NCI-H1092 (cell line): ENCODE results near the gene RHEBL1.

Experiments
- DNase-seq: peaks from one replicate; lab custom pipeline; 2025; lab: John Stamatoyannopoulos, UW

Gene RHEBL1

DNA sequence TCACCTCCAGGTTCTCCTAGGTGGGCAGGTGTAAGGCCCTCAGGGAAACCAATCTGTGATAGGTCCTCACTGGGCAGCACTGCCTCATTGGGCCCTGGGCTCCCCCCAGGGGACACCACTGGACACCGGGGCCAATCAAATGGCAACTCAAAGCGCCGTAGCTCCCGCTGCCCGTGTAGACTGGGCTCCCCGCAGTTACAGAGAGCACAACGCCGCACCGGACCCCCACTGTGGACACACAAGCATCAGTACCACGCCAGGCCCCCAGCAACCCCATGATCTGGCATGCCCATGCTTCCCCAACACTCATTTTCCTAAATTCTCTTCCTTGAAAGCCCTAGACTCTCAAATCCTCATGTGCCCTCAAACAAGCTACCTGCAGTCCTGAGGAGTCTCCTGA, 15.3 kb downstream of the RHEBL1 start:
- no peak for DNase-seq

GRCh38 chr12:49054096-49054495, 15.7 kb downstream of the RHEBL1 start:
- no peak for DNase-seq

DNA sequence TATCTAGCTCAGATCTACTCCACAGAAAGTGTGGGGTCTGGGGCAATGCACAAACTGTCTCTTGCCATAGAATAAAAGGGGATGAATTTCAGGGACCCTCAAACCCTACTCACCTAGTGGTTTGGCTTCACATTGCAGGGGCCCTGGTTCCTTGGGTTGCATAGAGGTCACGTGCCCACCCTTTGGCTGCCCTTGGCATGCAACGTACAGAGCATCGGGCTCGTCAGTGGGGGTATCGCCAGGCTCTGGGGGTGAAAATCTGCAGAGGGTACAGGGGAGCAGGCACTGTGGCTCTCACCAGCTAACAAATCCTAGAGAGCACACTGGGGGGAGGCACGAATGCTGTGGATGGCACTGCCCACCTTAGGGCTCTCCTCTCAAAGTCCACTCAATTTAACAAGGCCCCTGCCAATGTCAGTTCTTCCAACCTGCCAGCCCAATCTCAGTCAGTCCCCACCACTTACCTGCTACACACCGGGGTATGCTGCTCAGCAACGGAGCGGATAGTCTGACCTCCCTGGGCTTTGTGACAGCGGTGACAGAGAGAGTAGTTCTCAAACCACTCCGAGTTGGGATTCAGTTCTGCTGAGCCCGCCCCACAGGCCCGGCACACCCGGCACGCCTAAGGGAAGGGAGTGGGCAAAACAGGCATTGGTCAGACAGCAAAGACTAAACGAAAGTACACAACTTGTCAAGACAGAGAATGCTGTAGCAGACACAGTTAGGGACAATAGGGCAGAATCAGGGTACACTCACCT, 17.1 kb downstream of the RHEBL1 start:
- no peak for DNase-seq

DNA sequence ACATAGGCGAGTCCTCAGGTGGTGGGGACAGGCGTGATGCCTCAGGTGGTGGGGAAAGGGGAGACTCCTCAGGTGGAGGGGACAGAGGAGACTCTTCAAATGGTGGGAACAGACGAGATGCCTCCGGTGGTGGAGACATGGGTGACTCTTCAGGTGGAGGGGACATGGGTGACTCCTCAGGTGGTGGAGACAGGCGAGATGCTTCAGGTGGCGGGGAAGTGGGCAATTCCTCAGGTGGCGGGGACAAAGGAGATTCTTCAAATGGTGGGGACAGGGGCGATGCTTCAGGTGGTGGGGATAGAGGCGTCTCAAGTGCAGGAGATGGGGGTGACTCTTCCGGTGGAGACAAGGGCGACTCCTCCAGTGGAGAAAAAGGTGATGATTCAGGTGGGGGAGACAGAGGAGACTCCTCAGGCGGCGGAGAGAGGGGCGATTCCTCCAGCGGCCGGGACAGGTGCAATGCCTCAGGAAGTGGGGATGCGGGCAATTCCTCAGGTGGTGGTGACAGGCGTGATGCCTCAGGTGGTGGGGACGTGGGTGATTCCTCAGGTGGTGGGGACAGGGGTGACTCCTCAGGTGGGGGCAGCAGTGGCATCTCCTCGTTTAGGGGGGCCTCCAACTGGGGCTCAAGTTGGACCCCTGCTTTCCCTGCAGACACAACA, 17.9 kb downstream of the RHEBL1 start:
- DNase-seq = no peak

DNA sequence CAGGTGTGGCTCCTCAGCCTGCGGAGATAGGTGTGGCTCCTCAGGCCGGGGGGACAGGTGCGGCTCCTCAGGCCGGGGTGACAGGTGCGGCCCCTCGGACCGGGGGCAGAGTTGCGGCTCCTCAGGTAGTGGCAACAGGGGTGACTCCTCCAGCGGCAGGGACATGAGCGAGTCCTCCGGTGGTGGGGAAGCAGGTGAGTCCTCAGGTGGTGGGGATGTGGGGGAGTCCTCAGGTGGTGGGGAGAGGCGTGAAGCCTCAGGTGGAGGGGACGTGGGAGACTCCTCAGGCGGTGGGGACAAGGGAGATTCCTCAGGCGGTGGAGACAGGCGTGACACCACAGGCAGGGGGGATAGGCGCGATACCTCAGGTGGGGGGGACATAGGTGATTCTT, 18.4 kb downstream of the RHEBL1 start:
- DNase-seq = no peak

DNA sequence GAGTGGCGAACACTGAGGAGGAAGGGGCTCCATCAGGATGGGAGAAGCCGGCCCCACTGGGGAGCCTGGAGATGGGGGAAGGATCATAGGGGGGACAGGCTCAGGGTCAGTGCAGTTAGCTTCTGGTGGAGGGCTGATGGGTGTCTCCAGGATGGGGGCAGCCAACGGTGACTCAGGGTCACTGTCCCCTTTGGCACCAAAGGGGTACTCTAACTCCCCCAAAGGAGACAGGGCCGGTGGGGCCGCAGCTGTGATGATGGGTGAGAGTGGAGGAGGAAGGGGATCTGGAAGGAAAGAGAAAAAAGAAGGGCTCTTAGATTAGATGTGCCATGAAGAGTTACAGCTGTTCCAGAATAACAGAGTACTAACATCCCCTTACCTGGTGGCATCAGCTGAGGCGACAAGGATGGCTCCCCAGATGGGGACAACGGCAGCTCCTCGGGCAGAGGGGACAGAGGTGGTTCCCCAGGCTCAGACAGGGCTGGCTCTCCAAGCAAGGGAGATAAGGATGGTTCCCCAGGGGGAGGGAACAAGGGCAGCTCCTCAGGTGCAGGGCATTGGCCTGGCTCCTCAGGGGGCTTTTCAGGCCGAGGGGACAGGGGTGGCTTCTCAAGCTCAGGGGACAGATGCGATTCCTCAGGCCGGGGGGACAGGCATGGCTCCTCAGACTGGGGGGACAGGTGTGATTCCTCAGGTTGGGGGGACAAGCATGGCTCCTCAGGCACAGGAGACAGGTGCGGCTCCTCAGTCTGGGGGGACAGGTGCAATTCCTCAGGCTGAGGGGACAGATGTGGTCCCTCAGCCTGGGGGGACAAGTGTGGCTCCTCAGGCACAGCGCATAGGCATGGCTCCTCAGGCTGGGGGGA, 19.0 kb downstream of the RHEBL1 start:
- DNase-seq = no peak

GRCh38 chr12:49049566-49050224, 20.1 kb downstream of the RHEBL1 start:
- DNase-seq = no peak

- DNase-seq = no peak
These were observed 20.8 kb downstream of the RHEBL1 start for GRCh38 chr12:49048953-49049352.

GRCh38 chr12:49046129-49046895, 23.5 kb downstream of the RHEBL1 start:
- no peak for DNase-seq

- no peak for DNase-seq
These were observed 25.1 kb downstream of the RHEBL1 start for GRCh38 chr12:49044660-49045059.

- DNase-seq = peak; percentile 10
These were observed 25.9 kb downstream of the RHEBL1 start for GRCh38 chr12:49043856-49044258.

- no peak for DNase-seq
These were observed 26.5 kb downstream of the RHEBL1 start for GRCh38 chr12:49043241-49043640.

DNA sequence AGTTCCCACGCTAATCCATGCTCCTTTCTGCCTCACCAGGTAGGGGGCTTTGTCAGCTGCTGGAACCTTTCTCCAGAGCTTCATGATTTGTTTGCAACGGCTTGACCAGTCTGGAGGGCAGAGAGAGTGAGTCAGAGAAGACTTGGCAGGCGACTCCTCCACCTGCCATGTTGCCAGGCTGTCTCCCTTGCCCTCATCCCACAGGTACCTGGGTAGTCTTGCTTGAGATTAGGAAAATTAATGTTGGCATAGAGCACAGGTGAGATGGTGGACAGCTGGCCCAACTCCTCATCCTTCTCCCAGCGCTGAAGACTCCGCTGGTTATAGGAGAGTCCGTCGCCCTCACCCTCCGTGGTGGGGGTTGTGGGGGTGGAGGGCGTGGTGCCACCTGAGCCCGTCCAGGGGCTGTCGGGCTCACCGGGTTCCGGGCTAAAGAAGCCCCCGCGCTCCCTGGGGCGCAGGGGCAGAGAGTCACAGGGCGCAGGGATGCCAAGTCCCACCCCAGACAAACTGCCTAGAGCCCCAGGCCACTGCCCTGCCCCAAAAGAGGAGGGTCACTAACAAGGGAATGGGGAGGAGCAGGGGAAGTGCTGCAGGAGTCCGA, 27.8 kb downstream of the RHEBL1 start:
- no peak for DNase-seq

- no peak for DNase-seq
These were observed 28.5 kb downstream of the RHEBL1 start for GRCh38 chr12:49041036-49041880.

- no peak for DNase-seq
These were observed 29.4 kb downstream of the RHEBL1 start for GRCh38 chr12:49040364-49040855.

GRCh38 chr12:49039421-49040363, 30.1 kb downstream of the RHEBL1 start:
- no peak for DNase-seq

DNA sequence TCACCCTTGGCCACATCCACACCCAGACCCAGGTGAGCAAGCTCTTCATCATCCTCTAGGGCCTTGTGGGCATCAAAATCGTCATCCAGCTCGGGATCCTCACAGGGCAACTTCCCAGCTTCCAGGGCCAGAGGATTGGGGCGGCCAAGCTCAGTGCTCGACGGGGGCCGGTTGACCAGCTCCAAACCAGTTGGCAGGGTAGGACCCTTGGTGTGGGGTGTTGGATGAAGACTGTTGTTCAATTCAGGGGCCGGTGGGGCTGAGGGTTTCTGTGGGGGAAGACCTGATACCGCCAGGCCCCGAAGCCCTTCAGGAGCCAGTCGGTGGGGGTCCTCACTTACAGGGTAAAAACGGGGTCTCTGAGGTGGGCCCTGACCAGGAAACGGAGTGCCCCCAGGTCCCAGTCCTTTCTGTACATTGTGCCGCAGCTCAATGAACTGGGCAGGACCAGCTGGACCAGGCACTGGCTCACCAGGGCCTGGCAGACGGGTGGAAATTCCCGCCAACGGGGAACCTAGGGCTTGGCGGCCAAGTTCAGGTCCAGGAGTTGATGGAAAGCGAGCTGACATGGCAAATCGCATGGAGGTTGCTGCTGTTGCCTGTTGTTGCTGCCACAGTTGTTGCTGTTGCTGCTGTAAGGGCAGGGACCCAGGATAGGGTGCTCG, 31.4 kb downstream of the RHEBL1 start:
- DNase-seq = no peak

- DNase-seq = no peak
These were observed 31.9 kb downstream of the RHEBL1 start for GRCh38 chr12:49037947-49038237.
